COLO668 (cell line): ENCODE measurements around the gene CSTA.
"Not testable (repeated sequence)": the region's sequence is repeated elsewhere in the genome, so short reads cannot be mapped to it uniquely, and the experiment has no call there.

Source experiments
- DNase-seq: peaks from one replicate; lab custom pipeline; 2025; ENCODE audit not compliant: unreplicated experiment; lab: John Stamatoyannopoulos, UW

Gene CSTA

DNA sequence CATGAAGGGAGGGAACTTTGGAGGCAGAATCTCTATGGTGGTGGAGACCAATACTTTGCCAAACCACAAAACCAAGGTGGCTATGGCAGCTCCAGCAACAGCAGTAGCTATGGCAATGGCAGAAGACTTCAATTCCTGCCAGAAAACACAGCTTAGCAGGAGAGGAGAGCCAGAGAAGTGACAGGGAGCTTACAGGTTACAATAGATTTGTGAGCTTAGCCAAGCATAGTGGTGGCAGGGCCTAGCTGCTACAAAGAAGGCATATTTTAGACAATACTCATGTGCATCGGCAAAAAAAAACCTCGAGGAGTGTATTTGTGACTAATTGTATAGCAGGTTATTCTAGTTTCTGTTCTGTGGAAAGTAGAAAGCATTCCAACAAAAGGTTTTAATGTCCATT is 6.4 kb upstream of the CSTA start:
- no peak for DNase-seq

GRCh38 chr3:122322095-122323075 is 2.7 kb upstream of the CSTA start:
- no peak for DNase-seq

DNA sequence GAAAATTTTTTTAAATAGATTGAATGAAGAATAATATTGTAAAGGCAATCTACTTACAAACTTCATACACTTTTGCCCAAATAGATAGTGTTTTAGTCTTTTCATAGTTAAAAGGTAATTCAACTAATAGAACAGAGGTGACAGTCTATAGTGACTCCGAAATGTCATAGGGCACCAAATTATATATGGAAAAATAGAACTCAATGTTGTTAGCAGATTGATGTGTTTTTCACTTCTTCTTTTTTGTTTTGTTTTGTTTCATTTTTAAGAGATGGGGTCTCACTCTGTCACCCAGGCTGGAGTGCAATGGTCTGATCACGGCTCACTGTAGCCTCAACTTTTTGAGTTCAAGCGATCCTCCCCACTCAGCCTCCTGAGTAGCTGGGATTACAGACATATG is 721 bp downstream of the CSTA start:
- DNase-seq, result no peak

- DNase-seq, result no peak
Observed at GRCh38 chr3:122331886-122332285, 6.8 kb downstream of the CSTA start.

DNA sequence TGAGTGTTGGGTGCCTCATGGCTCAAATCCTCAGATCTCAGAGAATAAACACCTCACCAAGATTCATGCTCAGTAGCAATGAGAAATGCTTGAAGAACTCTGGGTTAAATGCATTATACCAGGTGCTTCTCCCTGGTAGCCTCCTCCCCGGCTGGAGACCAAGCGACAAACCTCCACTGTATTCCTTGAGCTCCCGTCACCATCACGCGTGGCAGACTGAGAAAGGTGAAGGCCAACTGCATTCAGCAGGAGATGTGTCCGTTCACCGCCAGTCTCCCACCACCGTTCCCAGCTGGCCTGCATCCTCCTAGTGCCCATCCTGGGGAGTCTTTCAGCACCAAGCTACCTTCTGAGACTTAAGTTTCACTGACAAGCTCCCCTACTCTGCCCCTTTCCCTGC is 7.5 kb downstream of the CSTA start:
- DNase-seq, result no peak

DNA sequence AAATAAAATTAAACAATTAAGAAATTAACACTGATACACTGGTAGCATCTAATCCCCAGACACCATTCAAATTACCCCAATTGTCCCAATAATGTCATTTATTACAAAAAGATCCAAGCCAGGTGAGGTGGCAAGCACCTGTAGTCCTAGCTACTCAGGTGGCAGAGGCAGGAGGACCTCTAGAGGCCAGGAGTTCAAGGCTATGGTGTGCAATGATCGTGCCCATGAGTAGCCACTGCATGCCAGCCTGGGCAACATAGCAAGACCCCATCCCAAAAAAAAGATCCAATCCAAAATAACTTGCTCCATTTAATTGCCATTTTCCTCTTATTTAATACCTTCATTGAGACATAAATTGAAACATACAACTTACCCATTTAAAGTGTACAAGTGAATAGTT is 17.8 kb downstream of the CSTA start:
- DNase-seq, result no peak

GRCh38 chr3:122343654-122344053 is 18.6 kb downstream of the CSTA start:
- no peak for DNase-seq

DNA sequence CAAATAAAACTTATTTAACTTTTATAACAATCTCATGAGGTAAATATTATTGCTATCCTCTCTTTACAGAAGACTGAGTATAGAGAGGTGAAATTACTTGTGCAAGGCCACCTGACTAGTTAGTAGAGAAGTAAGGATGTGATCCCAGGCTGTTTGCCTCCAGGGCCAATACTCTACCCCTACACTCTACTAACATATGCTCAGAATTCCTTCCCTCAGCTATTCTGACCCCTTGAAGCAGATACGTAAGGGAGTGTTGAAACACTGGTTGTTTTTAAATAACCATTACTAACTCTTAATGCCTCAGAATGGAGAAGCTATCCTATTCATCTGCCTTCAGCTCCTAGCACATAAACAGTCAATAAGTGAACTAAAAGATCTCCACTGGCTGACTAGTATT is 24.1 kb downstream of the CSTA start:
- no peak for DNase-seq

DNA sequence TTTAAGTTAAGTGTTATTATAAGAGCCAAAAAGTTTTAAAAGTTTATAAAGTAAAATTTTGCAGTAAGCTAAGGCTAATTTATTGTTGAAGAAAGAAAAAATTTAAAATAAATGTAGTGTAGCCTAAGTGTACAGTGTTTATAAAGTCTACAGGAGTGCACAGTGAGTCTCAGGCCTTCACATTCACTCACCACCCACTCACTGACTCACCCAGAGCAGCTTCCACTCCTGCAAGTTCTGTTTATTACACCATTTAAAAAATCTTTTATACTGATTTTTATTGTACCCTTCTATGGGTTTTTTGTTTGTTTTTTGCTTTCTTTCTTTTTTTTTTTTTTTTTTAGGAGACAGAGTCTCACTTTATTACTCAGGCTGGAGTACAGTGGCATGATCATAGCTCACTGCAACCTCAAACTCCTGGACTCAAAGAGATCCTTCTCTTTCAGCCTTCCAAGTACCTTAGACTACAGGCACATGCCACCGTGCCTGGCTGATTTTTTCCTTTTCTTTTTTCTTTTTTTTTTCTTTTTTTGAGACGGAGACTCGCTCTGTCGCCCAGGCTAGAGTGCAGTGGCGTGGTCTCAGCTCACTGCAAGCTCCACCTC is 25.9 kb downstream of the CSTA start:
- DNase-seq, result no peak

GRCh38 chr3:122351612-122352011 is 26.6 kb downstream of the CSTA start:
- no peak for DNase-seq

DNA sequence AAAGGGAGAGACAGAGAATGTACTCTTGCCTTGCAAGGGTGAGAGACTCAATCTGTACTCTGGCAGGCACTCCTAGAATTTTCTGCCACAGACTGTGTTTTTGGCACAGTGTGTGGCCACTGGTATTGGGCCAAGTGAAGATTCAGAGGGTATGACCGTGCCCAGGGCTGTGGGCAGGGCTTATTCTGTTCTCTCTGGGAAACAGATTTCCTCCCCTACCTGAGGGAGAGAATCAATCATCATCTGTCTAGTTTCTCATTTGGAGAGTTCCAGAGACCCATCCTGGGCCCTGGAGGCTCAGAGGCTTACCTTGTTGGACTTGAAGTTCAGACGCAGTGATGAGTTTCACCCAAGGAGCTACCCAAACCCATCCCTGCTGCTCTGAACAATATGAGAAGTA is 28.2 kb downstream of the CSTA start:
- no peak for DNase-seq

- DNase-seq, result no peak
Observed at GRCh38 chr3:122353893-122354401, 28.9 kb downstream of the CSTA start.

DNA sequence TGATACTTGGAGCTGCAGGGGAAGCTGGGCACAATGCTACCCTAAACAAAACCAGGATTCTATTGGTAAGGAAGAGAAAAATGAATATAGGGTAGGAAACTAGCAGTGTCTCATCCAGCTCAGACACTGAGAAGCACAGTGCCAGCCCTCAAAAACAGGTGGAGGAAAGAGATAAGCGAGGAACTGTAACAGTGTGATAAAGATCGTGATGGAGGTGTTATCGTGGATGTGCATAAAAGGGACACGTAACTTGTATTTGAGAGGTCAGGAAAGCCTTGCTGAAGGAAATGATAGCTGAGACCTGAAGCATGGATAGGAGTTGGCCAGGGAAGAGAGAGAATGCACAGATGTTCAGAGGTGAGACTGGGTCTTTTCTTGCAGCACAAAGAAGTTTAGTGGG is 30.6 kb downstream of the CSTA start:
- no peak for DNase-seq

- peak; percentile 7 for DNase-seq
Observed at GRCh38 chr3:122356402-122356801, 31.4 kb downstream of the CSTA start.

DNA sequence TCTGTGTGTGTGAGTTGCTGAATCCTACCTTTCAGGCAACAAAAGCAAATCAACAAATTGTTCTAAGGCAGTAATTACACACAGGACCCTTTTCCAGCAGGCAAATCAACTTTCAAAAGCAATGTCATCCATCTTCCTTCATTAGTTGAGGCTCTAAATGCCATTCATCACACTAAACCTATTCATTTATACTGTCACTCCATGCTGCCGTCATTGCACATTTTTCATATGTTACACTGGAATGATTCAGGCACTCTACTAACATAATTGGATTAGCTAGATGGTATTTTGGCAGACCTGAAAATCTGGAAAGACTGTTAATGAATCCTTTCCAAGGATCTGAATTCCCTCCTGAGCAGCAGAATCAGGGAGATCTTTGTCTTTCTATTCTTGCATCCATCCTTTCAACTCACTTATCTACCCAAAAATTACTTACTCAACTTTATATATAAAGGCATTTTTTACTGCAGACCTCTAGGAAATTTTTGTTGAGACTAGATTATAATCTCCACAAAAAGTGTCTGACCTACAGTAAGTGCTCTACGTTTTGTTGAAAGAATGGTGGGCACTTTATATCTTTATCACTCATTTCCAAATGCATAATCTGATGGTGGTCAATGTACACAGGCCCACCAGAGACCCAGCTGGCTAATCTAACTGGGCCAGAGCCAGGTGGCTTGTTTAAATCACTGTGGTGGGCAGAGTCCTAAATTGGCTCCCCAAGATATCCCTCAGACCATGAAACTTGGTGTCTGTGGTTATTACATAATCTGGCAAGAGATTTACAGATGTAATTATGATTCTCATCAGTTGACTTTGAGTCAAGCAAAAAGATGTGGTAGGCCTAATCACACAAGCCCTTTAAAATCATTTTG is 33.0 kb downstream of the CSTA start:
- no peak for DNase-seq

GRCh38 chr3:122358703-122359032 is 33.6 kb downstream of the CSTA start:
- DNase-seq, result no peak

- DNase-seq, result no peak
Observed at GRCh38 chr3:122362026-122362425, 37.0 kb downstream of the CSTA start.

DNA sequence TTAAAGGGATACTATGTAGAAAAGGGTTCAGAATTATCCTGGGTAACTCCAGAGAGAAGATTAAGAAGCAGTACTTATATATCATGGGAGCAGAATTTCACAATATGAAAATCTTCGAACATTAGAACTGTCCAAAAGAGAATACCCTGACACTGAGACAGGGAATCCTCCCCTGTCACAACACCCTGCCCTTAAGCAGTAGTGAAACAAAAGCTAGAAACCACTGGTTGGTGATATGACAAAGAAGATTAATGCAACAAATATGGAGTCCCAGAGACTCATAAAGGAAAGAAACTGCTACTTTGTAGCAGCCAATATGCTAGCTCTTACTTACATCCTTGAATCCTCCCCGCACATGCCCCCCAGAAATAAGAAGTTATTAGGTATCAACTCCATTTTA is 39.4 kb downstream of the CSTA start:
- no peak for DNase-seq

GRCh38 chr3:122365073-122365472 is 40.0 kb downstream of the CSTA start:
- DNase-seq, result no peak

GRCh38 chr3:122365582-122366378 is 40.7 kb downstream of the CSTA start:
- not testable (repeated sequence) for DNase-seq

DNA sequence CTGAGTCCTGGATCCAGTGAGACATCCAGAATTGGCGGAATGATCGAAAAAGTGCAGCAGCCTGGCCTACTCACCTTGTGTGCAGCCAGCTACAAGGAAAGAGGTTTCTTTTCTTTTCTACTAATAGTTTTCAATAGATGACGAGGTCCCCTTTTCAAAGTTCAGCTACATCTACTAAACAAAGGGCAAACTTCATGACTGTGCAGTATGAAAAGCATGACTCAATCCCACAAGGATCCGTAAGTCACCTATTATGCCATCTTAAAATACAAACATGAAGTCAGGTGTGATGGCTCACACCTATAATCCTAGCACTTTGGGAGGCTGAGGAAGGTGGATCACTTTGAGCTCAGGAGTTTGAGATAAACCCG is 41.3 kb downstream of the CSTA start:
- DNase-seq, result no peak
